ENCODE measurements around the gene MEAK7.

The MEAK7 gene

GRCh38 chr16:84543253-84543652 is 38.8 kb upstream of the MEAK7 start:
- TF ChIP-seq MAX (IDR thresholded peaks at IDR 0.05; ENCODE audit: low read depth, low read length) = no peak
- H3K4me3 ChIP-seq (ENCODE audit: low read depth, low read length) = no peak overlapping the region
- DNase-seq (ENCODE audit: low read depth) = no peak

- H3K4me3 ChIP-seq (ENCODE audit: low read depth, low read length) = no peak overlapping the region
- no peak for DNase-seq (ENCODE audit: low read depth)
- TF ChIP-seq MAX (IDR thresholded peaks at IDR 0.05; ENCODE audit: low read depth, low read length) (no peak), POLR2A (IDR thresholded peaks at IDR 0.05; ENCODE audit: extremely low read depth, insufficient read length) (no peak), MYC (IDR thresholded peaks at IDR 0.05; ENCODE audit: low read depth, low read length) (no peak), CTCF (IDR thresholded peaks at IDR 0.05; ENCODE audit: low read depth, low read length) (no peak)
Measured at GRCh38 chr16:84541999-84542817, 37.7 kb upstream of the MEAK7 start.

- no peak overlapping the region for H3K4me3 ChIP-seq (ENCODE audit: low read depth, low read length)
- DNase-seq (ENCODE audit: low read depth) = no peak
- TF ChIP-seq CTCF (IDR thresholded peaks at IDR 0.05; ENCODE audit: low read depth, low read length) (no peak), MYC (IDR thresholded peaks at IDR 0.05; ENCODE audit: low read depth, low read length) (no peak), POLR2A (IDR thresholded peaks at IDR 0.05; ENCODE audit: extremely low read depth, insufficient read length) (no peak)
Measured at GRCh38 chr16:84540194-84540593, 35.7 kb upstream of the MEAK7 start.

GRCh38 chr16:84538222-84538840 is 33.9 kb upstream of the MEAK7 start:
- DNase-seq (ENCODE audit: low read depth) = no peak
- H3K4me3 ChIP-seq (ENCODE audit: low read depth, low read length) = no peak overlapping the region
- no peak for TF ChIP-seq CTCF (IDR thresholded peaks at IDR 0.05; ENCODE audit: low read depth, low read length)
- no peak for TF ChIP-seq POLR2A (IDR thresholded peaks at IDR 0.05; ENCODE audit: extremely low read depth, insufficient read length)
- no peak for TF ChIP-seq MAX (IDR thresholded peaks at IDR 0.05; ENCODE audit: low read depth, low read length)
- no peak for TF ChIP-seq MYC (IDR thresholded peaks at IDR 0.05; ENCODE audit: low read depth, low read length)

GRCh38 chr16:84537491-84538151 is 33.2 kb upstream of the MEAK7 start:
- no peak for DNase-seq (ENCODE audit: low read depth)
- no peak overlapping the region for H3K4me3 ChIP-seq (ENCODE audit: low read depth, low read length)
- TF ChIP-seq MAX (IDR thresholded peaks at IDR 0.05; ENCODE audit: low read depth, low read length) = no peak
- no peak for TF ChIP-seq POLR2A (IDR thresholded peaks at IDR 0.05; ENCODE audit: extremely low read depth, insufficient read length)
- TF ChIP-seq MYC (IDR thresholded peaks at IDR 0.05; ENCODE audit: low read depth, low read length) = no peak
- no peak for TF ChIP-seq CTCF (IDR thresholded peaks at IDR 0.05; ENCODE audit: low read depth, low read length)

- TF ChIP-seq MYC (IDR thresholded peaks at IDR 0.05; ENCODE audit: low read depth, low read length) = no peak
- no peak for TF ChIP-seq CTCF (IDR thresholded peaks at IDR 0.05; ENCODE audit: low read depth, low read length)
- TF ChIP-seq POLR2A (IDR thresholded peaks at IDR 0.05; ENCODE audit: extremely low read depth, insufficient read length) = no peak
- TF ChIP-seq MAX (IDR thresholded peaks at IDR 0.05; ENCODE audit: low read depth, low read length) = no peak
- DNase-seq (ENCODE audit: low read depth) = no peak
- no peak overlapping the region for H3K4me3 ChIP-seq (ENCODE audit: low read depth, low read length)
Measured at GRCh38 chr16:84535851-84536250, 31.4 kb upstream of the MEAK7 start.

All from NB4 (cell line).